NB4 (cell line): ENCODE results near the gene STRN4.

ENCODE experiments used
- DNase-seq: peaks from one replicate; pipeline ENCODE4 v3.0.0; 2010; ENCODE audit warnings: low read depth
- H3K4me3 ChIP-seq: one replicate; pipeline ENCODE4 v1.5.1; 2011; ENCODE audit warnings: mild to moderate bottlenecking, low read depth, low read length, moderate library complexity
- CTCF ChIP-seq: IDR thresholded peaks from one replicate; pipeline ENCODE4 v1.5.1; 2012; ENCODE audit warnings: low read depth, low read length
- MAX ChIP-seq: IDR thresholded peaks from 2 replicates; pipeline ENCODE4 v1.6.1; 2011; ENCODE audit warnings: low read depth, low read length
- MYC ChIP-seq: IDR thresholded peaks from 2 replicates; pipeline ENCODE4 v1.6.1; 2011; ENCODE audit warnings: low read depth, low read length
- POLR2A ChIP-seq: IDR thresholded peaks from 2 replicates; pipeline ENCODE4 v1.6.1; 2011; ENCODE audit warnings: mild to moderate bottlenecking; ENCODE audit not compliant: insufficient read length; ENCODE audit errors: extremely low read depth

STRN4 gene

DNA sequence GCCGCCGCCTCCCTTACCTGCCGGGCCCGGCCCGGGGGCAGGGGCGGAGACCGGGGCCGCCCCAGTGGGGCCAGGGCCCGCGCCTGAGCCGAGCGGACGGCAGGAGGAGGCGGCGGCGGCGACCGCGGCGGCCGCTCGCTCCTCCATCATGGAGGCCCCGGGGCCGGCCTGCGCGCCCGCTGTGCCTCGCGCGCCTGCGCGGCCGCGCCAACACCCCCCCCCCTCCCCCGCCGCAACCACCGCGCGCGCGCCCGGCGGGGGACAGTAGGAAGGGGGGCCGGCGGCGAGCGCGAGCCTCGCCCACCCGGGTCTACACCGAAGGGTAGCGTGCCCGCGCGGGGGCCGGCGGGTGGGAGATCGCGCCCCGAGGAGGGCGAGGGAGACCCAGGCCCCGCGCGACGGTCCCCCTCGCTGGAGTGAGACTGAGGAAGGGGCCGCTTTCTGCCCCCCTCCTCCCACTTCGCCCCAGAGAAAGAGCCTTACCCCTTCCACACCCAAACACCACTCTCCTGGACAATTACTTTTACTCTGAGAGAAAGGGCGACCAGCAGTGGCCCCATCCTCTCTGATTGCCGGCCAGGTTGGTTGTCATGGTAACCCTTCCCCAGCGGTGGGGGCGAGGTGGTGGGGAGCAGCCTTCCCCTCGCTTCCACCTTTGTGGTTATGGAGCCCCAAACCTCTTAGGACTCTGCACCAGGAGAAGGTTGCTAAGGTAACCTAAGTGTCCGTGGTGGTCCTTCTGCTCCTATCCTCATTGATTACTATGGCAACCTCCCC is at the start of gene STRN4:
Gene STRN4 (minus strand): TSS at position 170 of the 777 bp plus-strand sequence. CDS start 20 bp downstream, at position 150.
- DNase-seq, result peak; percentile 83
- H3K4me3 ChIP-seq, result peak within 1 kb of the TSS; percentile 90
- TF ChIP-seq MAX, result 0 out of 2 replicates have a peak, but pooled peaks have one; percentile 18
- TF ChIP-seq POLR2A, result peak; percentile 96
- no peak for TF ChIP-seq CTCF
- TF ChIP-seq MYC, result peak; percentile 74

DNA sequence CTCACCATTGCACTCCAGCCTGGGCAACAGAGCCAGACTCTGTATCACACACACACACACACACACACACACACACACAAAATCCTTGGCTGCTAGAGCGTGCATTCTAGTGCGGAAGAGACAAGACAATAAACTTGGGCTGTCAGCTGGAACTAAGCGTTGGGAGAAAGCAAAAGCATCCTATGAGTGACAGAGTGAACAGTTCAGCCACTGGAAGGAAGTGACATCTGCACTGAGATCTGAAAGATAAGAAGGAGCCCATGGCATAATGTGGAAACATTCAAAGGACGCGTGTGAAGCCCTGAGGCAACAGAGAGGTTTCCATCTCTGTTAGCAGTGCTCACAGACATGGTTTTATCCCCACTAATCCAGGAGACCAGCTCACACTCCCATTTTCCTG is 45.7 kb upstream of the STRN4 start:
- TF ChIP-seq CTCF (no peak), MAX (peak; percentile 91), POLR2A (peak; percentile 26), MYC (peak; percentile 97)
- DNase-seq, result peak; percentile 94
- H3K4me3 ChIP-seq, result no peak overlapping the region

DNA sequence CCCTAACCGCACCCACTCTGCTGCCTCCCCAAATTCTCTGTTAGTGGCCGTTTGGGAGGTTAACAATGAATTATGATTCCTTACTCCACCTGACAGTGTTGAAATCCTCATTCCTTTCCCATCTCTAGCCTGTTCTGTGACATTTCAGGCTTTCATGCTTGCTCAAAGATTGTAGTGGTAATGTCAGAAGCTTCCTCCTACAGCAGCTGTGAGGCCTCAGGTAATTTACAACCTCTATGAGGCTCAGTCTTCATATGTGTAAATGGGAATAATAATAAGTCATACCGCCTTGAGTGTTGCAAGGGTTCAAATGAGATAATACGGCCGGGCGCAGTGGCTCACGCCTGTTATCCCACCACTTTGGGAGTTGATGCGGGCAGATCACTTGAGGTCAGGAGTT is 43.1 kb upstream of the STRN4 start:
- TF ChIP-seq MYC (no peak), MAX (no peak), CTCF (no peak), POLR2A (no peak)
- no peak for DNase-seq
- no peak overlapping the region for H3K4me3 ChIP-seq

- DNase-seq, result no peak
- no peak for TF ChIP-seq CTCF
- TF ChIP-seq MAX, result no peak
- no peak for TF ChIP-seq POLR2A
- TF ChIP-seq MYC, result no peak
- no peak overlapping the region for H3K4me3 ChIP-seq
Observed at GRCh38 chr19:46788968-46789338, 42.7 kb upstream of the STRN4 start.

GRCh38 chr19:46788262-46788967 is 42.2 kb upstream of the STRN4 start, which contains the start of gene SLC1A5:
SLC1A5 (minus strand) TSS chr19:46788594; CDS start chr19:46787965, 629 bp downstream.
- TF ChIP-seq CTCF (peak; percentile 23), MYC (peak; percentile 100), MAX (peak; percentile 99), POLR2A (peak; percentile 100)
- peak; percentile 100 for DNase-seq
- peak within 1 kb of the TSS; percentile 78 for H3K4me3 ChIP-seq
